CD1c-positive myeloid dendritic cell (primary cell): Measurements from ENCODE around the gene GRAMD1C.

ENCODE experiments used
- DNase-seq: peaks from one replicate; pipeline ENCODE4 v3.0.0-alpha.2; 2016; ENCODE audit errors: extremely low spot score

GRAMD1C gene

DNA sequence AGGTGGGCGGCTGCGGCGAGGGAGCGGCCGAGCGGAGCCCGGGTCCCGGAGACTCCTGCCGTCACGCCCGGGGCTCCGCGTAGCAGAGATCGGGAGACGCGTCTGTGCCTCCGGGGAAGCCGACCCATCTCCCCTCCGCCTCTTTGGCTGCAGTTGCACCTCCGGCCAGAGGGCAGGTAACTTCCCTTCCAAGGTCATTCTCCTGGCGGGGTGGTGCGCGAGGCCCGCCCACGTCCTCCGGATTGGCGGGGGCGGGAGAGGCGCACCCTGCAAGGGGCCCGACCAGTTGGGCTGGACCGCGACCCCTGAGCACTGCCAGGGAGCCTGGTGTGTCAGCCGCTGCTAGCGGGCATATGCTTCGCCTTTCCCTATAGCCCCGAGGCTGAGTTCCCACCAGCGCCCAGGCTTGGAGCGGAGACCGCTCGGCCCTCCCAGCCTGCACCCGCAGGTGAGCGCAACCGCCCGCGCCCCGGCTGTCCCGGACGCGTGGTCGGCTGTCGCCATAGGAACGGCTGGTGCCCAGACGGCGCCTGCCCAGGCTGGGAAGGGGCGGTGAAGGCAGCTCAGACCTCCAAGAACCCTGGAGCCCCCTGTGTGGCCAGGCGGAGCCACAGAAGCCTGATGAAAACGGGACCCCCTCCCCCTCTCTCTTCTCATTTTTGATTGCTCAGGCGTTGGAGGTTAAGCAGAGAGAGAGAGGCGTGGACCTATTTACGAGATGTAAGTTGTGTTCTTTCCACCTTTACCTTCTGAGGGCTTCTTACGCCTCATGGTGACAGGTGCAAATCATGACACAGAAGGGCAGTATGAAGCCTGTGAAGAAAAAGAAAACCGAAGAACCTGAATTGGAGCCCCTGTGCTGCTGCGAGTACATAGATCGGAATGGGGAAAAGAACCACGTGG, 109.7 kb downstream of the GRAMD1C start:
- peak; percentile 2 for DNase-seq

DNA sequence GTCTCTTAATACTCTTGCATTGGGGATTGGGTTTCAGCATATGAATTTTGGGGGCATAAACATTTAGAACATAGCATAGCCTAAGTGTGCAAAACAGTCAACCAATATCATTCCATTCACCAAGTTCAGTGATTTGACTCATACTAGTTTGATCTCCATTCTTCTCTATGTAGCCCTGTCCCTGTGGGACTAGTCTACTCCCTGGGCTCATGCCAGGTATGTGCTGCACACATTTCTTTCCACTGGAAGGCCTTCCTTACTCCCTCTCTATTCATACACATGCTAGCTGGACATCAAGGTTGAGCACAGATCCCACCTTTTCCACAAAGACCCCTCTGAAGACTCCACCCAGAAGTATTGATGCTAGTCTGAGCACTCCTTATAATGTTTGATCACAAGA, 114.3 kb downstream of the GRAMD1C start:
- DNase-seq, result no peak

- no peak for DNase-seq
Measured at GRCh38 chr3:113953677-113954076, 115.1 kb downstream of the GRAMD1C start.

DNA sequence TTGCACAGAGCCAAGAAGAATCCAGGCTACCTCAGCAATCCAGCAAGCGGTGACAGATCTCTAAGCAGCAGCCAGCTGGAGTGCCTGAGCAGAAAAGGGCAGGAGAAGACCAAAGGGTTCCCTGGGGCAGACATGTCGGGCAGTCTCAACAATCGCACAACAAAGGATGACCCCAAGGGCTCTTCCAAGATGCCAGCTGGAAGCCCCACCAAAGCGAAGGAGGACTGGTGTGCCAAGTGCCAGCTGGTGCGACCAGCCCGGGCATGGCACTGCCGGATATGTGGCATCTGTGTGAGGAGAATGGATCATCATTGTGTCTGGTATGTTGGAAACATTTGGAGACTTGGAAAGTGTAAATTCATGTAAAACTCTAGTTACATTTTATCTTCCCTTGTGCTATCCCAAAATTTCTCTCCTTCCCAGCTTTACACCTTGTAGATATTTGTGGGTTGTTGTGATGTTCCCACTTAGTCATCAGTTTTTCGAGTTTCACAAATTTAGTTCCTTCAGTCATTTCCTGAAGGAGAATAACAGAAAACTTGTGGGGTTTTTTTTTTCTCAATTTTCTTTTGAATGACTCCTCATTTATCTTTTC, 115.6 kb downstream of the GRAMD1C start:
- DNase-seq, result no peak

- DNase-seq, result no peak
Measured at GRCh38 chr3:113963879-113964278, 125.3 kb downstream of the GRAMD1C start.

DNA sequence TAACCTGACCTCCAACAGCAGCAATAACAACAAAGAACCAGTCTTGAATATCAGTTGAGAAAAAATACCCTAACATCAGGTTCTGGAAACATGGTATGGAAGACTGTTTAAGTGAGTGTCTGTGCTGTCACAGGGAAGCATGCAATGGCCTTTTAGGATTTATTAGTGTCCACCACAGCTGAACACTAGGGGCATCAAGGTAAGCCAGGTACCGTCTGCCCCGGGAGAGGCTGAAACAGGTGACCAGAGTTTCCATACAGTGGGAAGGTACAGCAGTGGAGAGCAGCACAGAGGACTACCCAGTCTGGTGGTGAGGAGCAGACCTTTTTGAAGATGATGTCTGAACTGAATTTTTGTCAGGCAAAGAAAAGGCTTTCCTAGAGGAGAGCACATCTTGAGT, 127.6 kb downstream of the GRAMD1C start:
- DNase-seq, result no peak

DNA sequence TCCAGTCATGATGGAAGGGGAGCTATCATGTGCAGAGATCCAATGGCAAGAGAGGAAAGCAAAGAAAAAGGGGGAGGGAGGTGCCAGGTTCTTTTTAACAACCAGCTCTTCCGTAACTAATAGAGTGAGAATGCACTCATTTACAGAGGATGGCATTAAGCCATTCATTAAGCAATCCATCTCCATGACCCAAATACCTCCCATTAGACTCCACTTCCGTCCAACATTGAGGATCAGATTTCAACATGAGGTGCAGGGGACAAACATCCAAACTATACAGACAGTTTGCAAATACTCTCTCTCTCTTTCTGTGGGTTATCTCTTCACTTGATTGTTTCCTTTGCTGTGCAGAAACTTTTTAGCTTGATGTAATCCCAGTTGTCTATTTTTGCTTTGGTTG, 130.4 kb downstream of the GRAMD1C start:
- no peak for DNase-seq

DNA sequence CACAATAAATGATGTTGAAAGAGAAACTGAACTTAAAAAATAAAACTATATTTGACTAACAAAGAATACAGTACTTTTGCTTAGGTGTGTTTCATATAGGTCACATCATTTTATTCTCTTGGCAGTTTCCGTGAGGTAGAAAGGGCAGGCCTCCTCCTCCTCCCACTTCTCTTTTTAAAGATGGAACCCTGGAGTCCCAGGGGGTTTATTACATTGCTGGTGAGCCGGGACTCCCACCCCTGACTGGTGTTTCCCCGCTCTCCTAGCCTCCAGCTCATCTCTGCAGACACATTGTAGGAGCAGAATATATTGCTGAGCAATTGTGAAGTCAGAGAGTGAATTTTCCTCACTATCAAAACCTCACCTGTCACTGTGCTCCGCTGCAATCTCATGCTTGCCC, 139.2 kb downstream of the GRAMD1C start:
- DNase-seq, result no peak

DNA sequence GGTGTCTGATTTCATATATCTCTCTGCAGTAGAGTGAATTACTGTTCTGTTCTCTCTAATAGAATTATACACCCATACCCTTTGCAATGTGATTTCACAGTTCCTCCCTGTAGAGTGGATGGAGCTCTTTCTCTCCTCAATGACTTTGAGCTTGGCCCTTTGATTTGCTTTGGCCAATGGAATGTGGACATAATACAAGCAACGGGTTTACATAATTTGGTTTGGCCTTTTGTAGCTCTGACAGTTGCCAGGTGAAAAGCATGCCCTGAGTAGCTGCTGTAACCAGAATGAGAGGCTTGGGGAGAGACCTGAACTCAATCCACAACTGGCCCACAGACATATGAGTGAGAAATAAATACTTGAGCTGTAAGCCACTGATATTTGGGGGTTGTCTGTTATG, 141.3 kb downstream of the GRAMD1C start:
- DNase-seq, result no peak

- no peak for DNase-seq
Measured at GRCh38 chr3:113981803-113982202, 143.2 kb downstream of the GRAMD1C start.

- DNase-seq, result no peak
Measured at GRCh38 chr3:113983544-113983943, 145.0 kb downstream of the GRAMD1C start.

GRCh38 chr3:113985541-113985940, 147.0 kb downstream of the GRAMD1C start:
- DNase-seq, result no peak
